Activated B cell treated with CpG ODN at 0.5 μM for 24 hours (primary cell): ENCODE measurements around the gene IGF1R. TPM values are rescaled to one million over a fixed set of nuclear protein-coding genes. Genes with fewer than 3 reads are reported as not detected.

Experiments used
- ATAC-seq: fragments of 200-7000 bp; cut with Tn5 transposase; one replicate; pipeline ENCODE4 v1.10.0; 2021; ENCODE audit warnings: low read depth, mild to moderate bottlenecking, moderate library complexity
- CTCF ChIA-PET: fragments of 350-600 bp; sonication (Branson Sonifier 250); formaldehyde crosslinking; loops from one replicate; lab custom pipeline; 2021; ENCODE audit warnings: antibody characterized with exemption; lab: Charles Lee
- POLR2A ChIA-PET: fragments of 350-600 bp; sonication (Branson Sonifier 250); formaldehyde crosslinking; loops from one replicate; lab custom pipeline; 2021; ENCODE audit warnings: antibody characterized with exemption; lab: Charles Lee
- DNase-seq: peaks from one replicate; pipeline ENCODE4 v3.0.0; 2022
- H3K27ac Mint-ChIP-seq: one replicate; pipeline ENCODE4 v1.8.0; 2020; ENCODE audit warnings: mixed read lengths
- H3K27me3 Mint-ChIP-seq: one replicate; pipeline ENCODE4 v1.8.0; 2021; ENCODE audit warnings: mixed read lengths
- H3K36me3 Mint-ChIP-seq: one replicate; pipeline ENCODE4 v1.8.0; 2021; ENCODE audit warnings: low read depth, mixed read lengths
- H3K4me1 Mint-ChIP-seq: one replicate; pipeline ENCODE4 v1.8.0; 2021; ENCODE audit warnings: mixed read lengths
- H3K4me3 Mint-ChIP-seq: one replicate; pipeline ENCODE4 v1.8.0; 2020; ENCODE audit warnings: mild to moderate bottlenecking, mixed read lengths
- H3K9me3 Mint-ChIP-seq: one replicate; pipeline ENCODE4 v1.8.0; 2020; ENCODE audit warnings: mixed read lengths
- CTCF ChIP-seq: fragments of 200-600 bp; IDR thresholded peaks from one replicate; pipeline ENCODE4 v1.8.0; 2022; ENCODE audit warnings: antibody characterized with exemption, mild to moderate bottlenecking
- intact Hi-C: fragments of 100-400 bp; cut with micrococcal nuclease; formaldehyde crosslinking; loops from one replicate; pipeline ENCODE4 v1.15.1; 2024
- total RNA-seq: library from RNA; stranded (reverse); gene quantifications from 2 replicates; pipeline ENCODE4 v1.2.3, GENCODE V29; 2022

Gene IGF1R
- total RNA-seq, 1 donor from 2014 or later = 6.7 TPM

GRCh38 chr15:98806275-98806895 lies 158.0 kb downstream of the IGF1R start:
- intact Hi-C loops = no loop called here
- DNase-seq = no peak
- H3K36me3 Mint-ChIP-seq = no peaks in the 10 kb centered on the region

DNA sequence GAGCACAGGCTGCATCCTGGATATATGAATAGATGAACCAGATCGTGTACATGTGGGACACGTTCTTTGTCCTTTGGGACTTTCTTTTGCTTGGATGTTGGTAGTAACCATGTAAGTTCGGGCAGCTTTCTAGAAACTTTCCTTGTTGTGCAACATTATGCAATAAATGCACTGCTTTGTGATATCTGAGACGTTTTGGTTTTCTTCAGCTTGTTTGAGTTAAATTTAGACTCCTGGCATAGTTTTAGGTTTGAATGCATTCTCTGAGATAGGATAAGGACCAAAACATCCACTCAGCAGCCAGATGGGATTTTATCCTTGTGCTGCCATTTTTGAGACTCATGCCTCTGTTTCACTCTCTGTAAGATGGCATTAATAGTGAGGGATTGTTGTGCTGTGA lies 158.9 kb downstream of the IGF1R start:
- H3K4me1 Mint-ChIP-seq = no peaks in the 10 kb centered on the region
- intact Hi-C loops = no loop called here
- no peak overlapping the region for H3K27ac Mint-ChIP-seq
- CTCF ChIA-PET = no interaction called here
- ATAC-seq (no peak), DNase-seq (no peak)
- H3K4me3 Mint-ChIP-seq = no peak overlapping the region
- POLR2A ChIA-PET = no interaction called here
- no peaks in the 10 kb centered on the region for H3K36me3 Mint-ChIP-seq
- TF ChIP-seq CTCF = no peak
- H3K9me3 Mint-ChIP-seq = no peaks in the 10 kb centered on the region
- H3K27me3 Mint-ChIP-seq = no peaks in the 10 kb centered on the region

More at GRCh38 chr15:98806275-98806895, 158.0 kb downstream of the IGF1R start:
- H3K4me1 Mint-ChIP-seq = no peaks in the 10 kb centered on the region
- ChIA-PET CTCF (no interaction called here), POLR2A (no interaction called here)
- no peak overlapping the region for H3K27ac Mint-ChIP-seq
- no peak for ATAC-seq
- no peak for TF ChIP-seq CTCF
- no peaks in the 10 kb centered on the region for H3K9me3 Mint-ChIP-seq
- H3K4me3 Mint-ChIP-seq = no peak overlapping the region
- no peaks in the 10 kb centered on the region for H3K27me3 Mint-ChIP-seq

- H3K27me3 Mint-ChIP-seq = no peaks in the 10 kb centered on the region
- ChIA-PET POLR2A (no interaction called here), CTCF (no interaction called here)
- no peak for DNase-seq
- no peak for ATAC-seq
- H3K36me3 Mint-ChIP-seq = no peaks in the 10 kb centered on the region
- intact Hi-C loops = no loop called here
- no peaks in the 10 kb centered on the region for H3K4me1 Mint-ChIP-seq
- H3K9me3 Mint-ChIP-seq = no peaks in the 10 kb centered on the region
- H3K27ac Mint-ChIP-seq = no peak overlapping the region
- H3K4me3 Mint-ChIP-seq = no peak overlapping the region
- no peak for TF ChIP-seq CTCF
These were observed 160.9 kb downstream of the IGF1R start for GRCh38 chr15:98809273-98809672.

DNA sequence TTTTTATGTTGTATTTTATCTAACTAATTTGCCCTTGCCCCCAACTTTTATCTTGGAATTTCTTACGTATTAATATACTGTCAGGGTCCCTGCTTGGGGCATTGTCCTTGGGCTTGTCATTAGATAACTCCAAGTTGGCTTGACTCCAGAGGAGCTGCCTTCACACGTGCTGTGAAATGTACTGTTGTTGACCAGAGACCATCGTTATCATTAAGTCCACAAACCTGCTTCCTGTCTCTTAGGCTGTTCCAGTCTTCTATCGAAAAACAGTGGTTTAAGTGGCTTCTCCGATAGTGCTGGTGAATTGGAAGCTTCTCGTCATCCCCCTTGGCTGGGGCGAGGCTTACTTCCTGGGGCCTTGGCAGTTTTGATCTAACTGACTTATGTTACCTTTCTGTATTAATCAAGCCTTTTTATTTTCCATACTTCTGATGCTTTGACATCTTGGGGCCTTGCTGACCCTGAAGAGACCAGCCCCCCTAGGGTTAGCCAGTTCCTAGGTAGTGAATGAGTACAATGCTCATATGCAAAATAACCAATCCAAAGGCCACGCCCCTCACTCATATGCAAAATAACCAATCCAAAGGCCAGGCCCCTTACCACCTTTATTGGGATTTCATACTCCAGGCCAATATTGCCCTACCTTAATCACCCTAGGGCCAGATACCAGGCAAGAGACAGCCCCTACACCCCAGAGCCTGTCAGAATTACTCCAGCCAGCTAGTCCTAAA lies 164.5 kb downstream of the IGF1R start:
- H3K27ac Mint-ChIP-seq = no peak overlapping the region
- CTCF ChIA-PET = no interaction called here
- H3K4me3 Mint-ChIP-seq = no peak overlapping the region
- H3K36me3 Mint-ChIP-seq = no peaks in the 10 kb centered on the region
- no peaks in the 10 kb centered on the region for H3K4me1 Mint-ChIP-seq
- no peak for TF ChIP-seq CTCF
- no peak for ATAC-seq
- POLR2A ChIA-PET = no interaction called here
- H3K27me3 Mint-ChIP-seq = no peaks in the 10 kb centered on the region
- intact Hi-C loops = no loop called here
- no peak for DNase-seq
- no peaks in the 10 kb centered on the region for H3K9me3 Mint-ChIP-seq

GRCh38 chr15:98813951-98814350 lies 165.6 kb downstream of the IGF1R start:
- H3K4me1 Mint-ChIP-seq = no peaks in the 10 kb centered on the region
- intact Hi-C loops = no loop called here
- no peak overlapping the region for H3K27ac Mint-ChIP-seq
- no peaks in the 10 kb centered on the region for H3K9me3 Mint-ChIP-seq
- ChIA-PET POLR2A (no interaction called here), CTCF (no interaction called here)
- no peak for ATAC-seq
- H3K27me3 Mint-ChIP-seq = no peaks in the 10 kb centered on the region
- TF ChIP-seq CTCF = no peak
- H3K4me3 Mint-ChIP-seq = no peak overlapping the region
- DNase-seq = no peak
- H3K36me3 Mint-ChIP-seq = no peaks in the 10 kb centered on the region
